Activated CD4-positive, alpha-beta T cell treated with anti-CD3 and anti-CD28 coated beads, Interleukin-2, amount 10 ng/mL, durations not matched to agents 7 days and 5 days (primary cell): ENCODE data around the gene SYNGAP1. TPM values are rescaled to one million over a fixed set of nuclear protein-coding genes. Genes with fewer than 3 reads are reported as not detected.

ENCODE experiments used
- CTCF ChIA-PET: fragments of 350-600 bp; sonication (Branson Sonifier 250); formaldehyde crosslinking; loops from one replicate; lab custom pipeline; 2021; ENCODE audit warnings: antibody characterized with exemption; lab: Charles Lee
- POLR2A ChIA-PET: fragments of 350-600 bp; sonication (Branson Sonifier 250); formaldehyde crosslinking; loops from one replicate; lab custom pipeline; 2021; ENCODE audit warnings: antibody characterized with exemption; lab: Charles Lee
- DNase-seq: peaks from one replicate; pipeline ENCODE4 v3.0.0-alpha.2; 2020
- H3K27ac Mint-ChIP-seq: one replicate; pipeline ENCODE4 v1.8.0; 2021; ENCODE audit warnings: mild to moderate bottlenecking, moderate library complexity, mixed read lengths
- H3K27me3 Mint-ChIP-seq: one replicate; pipeline ENCODE4 v1.8.0; 2021; ENCODE audit warnings: mixed read lengths
- H3K36me3 Mint-ChIP-seq: one replicate; pipeline ENCODE4 v1.8.0; 2021; ENCODE audit warnings: low read depth, mixed read lengths
- H3K4me1 Mint-ChIP-seq: one replicate; pipeline ENCODE4 v1.8.0; 2021; ENCODE audit warnings: mixed read lengths
- H3K4me3 Mint-ChIP-seq: one replicate; pipeline ENCODE4 v1.8.0; 2021; ENCODE audit warnings: mild to moderate bottlenecking, moderate library complexity, mixed read lengths
- H3K9me3 Mint-ChIP-seq: one replicate; pipeline ENCODE4 v1.8.0; 2021; ENCODE audit warnings: mixed read lengths
- total RNA-seq, 2 experiments: library from RNA; stranded (reverse); gene quantifications; one replicate each; pipeline ENCODE4 v1.2.3, GENCODE V29; 2021

The SYNGAP1 gene
- total RNA-seq, 2 experiments from 2014 or later, result 42.9 to 44.9 TPM

DNA sequence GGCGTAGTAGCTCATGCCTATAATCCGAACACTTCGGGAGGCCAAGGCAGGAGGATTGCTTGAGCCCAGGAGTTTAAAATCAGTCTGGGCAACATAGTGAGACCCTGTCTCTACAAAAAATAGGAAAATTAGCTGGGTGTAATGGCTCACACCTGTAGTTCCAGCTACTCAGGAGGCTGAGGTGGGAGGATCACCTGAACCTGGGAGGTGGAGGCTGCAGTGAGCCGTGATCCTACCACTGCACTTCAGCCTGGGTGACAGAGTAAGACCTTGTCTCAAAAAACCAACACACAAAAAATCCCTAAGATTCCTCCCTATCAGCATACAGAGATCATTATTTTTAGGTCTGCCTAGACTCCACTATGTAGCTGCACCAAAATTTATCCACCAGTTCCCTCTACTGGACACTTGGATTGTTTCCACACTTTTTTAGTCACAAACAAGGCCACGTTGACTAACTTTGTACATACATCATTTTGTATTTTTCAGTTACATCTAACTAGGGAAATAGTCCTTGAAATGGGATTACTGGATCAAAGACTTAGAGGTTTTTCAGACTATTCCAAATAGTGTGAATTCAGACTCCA is 12.6 kb upstream of the SYNGAP1 start:
- POLR2A ChIA-PET, result no interaction called here
- Mint-ChIP-seq H3K4me1 (peaks cover 52% of the 10 kb centered on the region), H3K27ac (no peak overlapping the region), H3K9me3 (no peaks in the 10 kb centered on the region), H3K4me3 (no peak overlapping the region), H3K27me3 (no peaks in the 10 kb centered on the region), H3K36me3 (peaks cover 65% of the 10 kb centered on the region)
- no peak for DNase-seq
- CTCF ChIA-PET, result interaction anchor here (0.6 to 1.9 kb wide), 4 partner anchors 12 to 557 kb away, joined by 3 to 5 read pairs (median 4); no protein-coding TSS in a partner anchor

- peaks cover 61% of the 10 kb centered on the region for H3K4me1 Mint-ChIP-seq
- POLR2A ChIA-PET, result interaction anchor here (1.0 to 1.4 kb wide), 3 partner anchors 10 to 66 kb away, joined by 3 read pairs; partner anchors contain the start of gene SYNGAP1
- H3K27ac Mint-ChIP-seq, result peak overlapping the region; percentile 97
- H3K4me3 Mint-ChIP-seq, result peak overlapping the region; percentile 78
- CTCF ChIA-PET, result interaction anchor here (0.7 to 1.2 kb wide), 4 partner anchors 9 to 162 kb away, joined by 3 read pairs; no protein-coding TSS in a partner anchor
- H3K9me3 Mint-ChIP-seq, result no peaks in the 10 kb centered on the region
- H3K27me3 Mint-ChIP-seq, result no peaks in the 10 kb centered on the region
- H3K36me3 Mint-ChIP-seq, result peaks cover 60% of the 10 kb centered on the region
- DNase-seq, result peak; percentile 97
Observed at GRCh38 chr6:33410050-33410710, 9.7 kb upstream of the SYNGAP1 start.

DNA sequence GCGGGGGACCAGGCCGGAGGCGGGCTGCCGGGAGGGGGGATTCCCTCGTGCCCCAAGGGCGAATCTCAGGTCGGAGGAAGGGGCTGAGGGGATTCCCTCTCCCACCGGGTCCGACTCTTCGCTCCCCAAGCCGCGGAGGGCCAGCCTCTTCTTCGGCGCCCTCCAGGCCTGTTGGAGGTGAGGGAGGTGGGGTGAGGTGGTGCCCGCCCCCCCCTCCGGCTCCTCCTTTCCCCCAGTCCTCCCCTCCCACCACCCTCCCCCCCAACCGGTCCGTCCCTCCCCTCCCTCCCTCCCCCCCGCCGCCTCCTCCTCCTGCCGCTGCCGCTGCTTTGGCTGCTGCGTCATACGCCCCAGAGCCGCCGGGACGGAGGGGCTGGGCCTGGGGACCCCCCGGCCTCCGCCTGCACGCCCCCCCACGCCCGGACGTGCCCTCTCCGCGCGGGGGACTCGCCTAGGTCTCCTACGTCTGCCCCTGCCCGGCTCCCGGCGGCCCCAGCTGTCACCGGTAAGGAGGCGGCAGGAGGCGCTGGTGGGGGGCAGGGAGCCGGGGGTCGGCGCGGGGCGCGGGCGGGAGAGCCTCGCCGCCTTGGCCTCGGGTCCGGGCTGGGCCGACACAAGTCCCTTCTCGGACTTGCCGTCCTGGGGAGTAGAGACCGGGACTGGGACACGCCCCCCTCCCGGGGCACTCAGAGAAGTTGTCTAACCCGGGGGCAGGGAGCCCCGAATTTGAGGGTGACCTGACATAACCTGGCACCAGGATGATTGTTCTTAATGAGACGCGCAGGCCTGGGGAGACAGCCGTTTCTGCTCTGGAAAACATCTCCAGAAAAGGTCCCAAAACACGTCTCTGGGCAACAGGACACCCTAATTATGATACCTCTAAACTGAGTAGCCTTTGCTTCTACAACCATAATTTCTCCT is 8.9 kb upstream of the SYNGAP1 start, which contains the start of gene PHF1:
Gene PHF1 (plus strand): TSS at position 304 of the 921 bp plus-strand sequence. CDS start 1,250 bp downstream, outside the sequence.
- Mint-ChIP-seq H3K27me3 (no peaks in the 10 kb centered on the region), H3K4me1 (peaks cover 60% of the 10 kb centered on the region), H3K27ac (peak within 1 kb of the TSS; percentile 97), H3K4me3 (peak within 1 kb of the TSS; percentile 78), H3K9me3 (no peaks in the 10 kb centered on the region), H3K36me3 (peaks cover 55% of the 10 kb centered on the region)
- peak; percentile 76 for DNase-seq
- ChIA-PET CTCF (interaction anchor here (0.9 to 1.2 kb wide), 3 partner anchors 8 to 17 kb away, joined by 3 read pairs; no protein-coding TSS in a partner anchor), POLR2A (interaction anchor here (0.6 to 1.4 kb wide), 3 partner anchors 20 to 160 kb away, joined by 3 to 4 read pairs (median 3); no protein-coding TSS in a partner anchor)

GRCh38 chr6:33411632-33412005 is 8.2 kb upstream of the SYNGAP1 start:
- H3K9me3 Mint-ChIP-seq, result no peaks in the 10 kb centered on the region
- no peaks in the 10 kb centered on the region for H3K27me3 Mint-ChIP-seq
- peak overlapping the region; percentile 82 for H3K27ac Mint-ChIP-seq
- peaks cover 65% of the 10 kb centered on the region for H3K4me1 Mint-ChIP-seq
- peak overlapping the region; percentile 74 for H3K4me3 Mint-ChIP-seq
- no peak for DNase-seq
- ChIA-PET POLR2A (interaction anchor here (0.6 kb wide), 1 partner anchor 159 kb away, joined by 4 read pairs; no protein-coding TSS in a partner anchor), CTCF (interaction anchor here (1.1 kb wide), 1 partner anchor 15 kb away, joined by 3 read pairs; no protein-coding TSS in a partner anchor)
- peaks cover 53% of the 10 kb centered on the region for H3K36me3 Mint-ChIP-seq

- Mint-ChIP-seq H3K36me3 (peaks cover 48% of the 10 kb centered on the region), H3K27ac (peak overlapping the region; percentile 82), H3K4me1 (peaks cover 71% of the 10 kb centered on the region), H3K4me3 (peak overlapping the region; percentile 55), H3K27me3 (no peaks in the 10 kb centered on the region), H3K9me3 (no peaks in the 10 kb centered on the region)
- ChIA-PET POLR2A (no interaction called here), CTCF (interaction anchor here (1.1 kb wide), 1 partner anchor 16 kb away, joined by 3 read pairs; no protein-coding TSS in a partner anchor)
- DNase-seq, result no peak
Observed at GRCh38 chr6:33412140-33413009, 7.5 kb upstream of the SYNGAP1 start.

DNA sequence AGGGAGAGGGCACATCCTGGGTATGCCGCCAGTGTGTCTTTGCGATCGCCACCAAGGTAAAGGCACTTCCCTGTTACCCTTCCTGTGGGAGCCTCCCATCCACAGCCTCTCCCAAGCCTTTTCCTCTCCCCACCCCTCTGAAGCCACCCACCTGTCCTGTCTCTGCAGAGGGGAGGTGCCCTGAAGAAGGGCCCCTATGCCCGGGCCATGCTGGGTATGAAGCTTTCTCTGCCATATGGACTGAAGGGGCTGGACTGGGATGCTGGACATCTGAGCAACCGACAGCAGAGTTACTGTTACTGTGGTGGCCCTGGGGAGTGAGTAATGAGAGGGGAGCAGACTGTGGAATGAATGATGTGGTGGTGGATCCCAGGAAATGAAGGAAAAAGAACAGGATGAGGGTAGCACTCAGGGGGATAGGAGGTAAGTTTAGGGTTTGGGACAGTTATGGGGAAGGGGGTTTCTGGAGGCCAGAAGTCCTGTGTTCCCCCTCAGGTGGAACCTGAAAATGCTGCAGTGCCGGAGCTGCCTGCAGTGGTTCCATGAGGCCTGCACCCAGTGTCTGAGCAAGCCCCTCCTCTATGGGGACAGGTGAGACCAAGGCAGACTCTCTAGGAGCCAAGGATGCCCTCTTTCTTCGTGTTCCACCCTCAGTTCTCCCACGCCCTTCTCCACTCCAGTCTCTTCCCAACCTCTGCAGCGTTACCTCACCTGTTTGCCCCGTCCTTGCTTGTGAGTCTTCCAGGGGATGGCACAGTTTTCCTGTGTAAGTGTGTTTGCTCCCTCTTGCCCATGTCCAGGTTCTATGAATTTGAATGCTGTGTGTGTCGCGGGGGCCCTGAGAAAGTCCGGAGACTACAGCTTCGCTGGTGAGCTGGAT is 6.4 kb upstream of the SYNGAP1 start:
- Mint-ChIP-seq H3K27me3 (no peaks in the 10 kb centered on the region), H3K4me3 (no peak overlapping the region), H3K9me3 (no peaks in the 10 kb centered on the region), H3K36me3 (peaks cover 43% of the 10 kb centered on the region), H3K27ac (peak overlapping the region; percentile 75), H3K4me1 (peaks cover 65% of the 10 kb centered on the region)
- POLR2A ChIA-PET, result no interaction called here
- CTCF ChIA-PET, result no interaction called here
- DNase-seq, result no peak

DNA sequence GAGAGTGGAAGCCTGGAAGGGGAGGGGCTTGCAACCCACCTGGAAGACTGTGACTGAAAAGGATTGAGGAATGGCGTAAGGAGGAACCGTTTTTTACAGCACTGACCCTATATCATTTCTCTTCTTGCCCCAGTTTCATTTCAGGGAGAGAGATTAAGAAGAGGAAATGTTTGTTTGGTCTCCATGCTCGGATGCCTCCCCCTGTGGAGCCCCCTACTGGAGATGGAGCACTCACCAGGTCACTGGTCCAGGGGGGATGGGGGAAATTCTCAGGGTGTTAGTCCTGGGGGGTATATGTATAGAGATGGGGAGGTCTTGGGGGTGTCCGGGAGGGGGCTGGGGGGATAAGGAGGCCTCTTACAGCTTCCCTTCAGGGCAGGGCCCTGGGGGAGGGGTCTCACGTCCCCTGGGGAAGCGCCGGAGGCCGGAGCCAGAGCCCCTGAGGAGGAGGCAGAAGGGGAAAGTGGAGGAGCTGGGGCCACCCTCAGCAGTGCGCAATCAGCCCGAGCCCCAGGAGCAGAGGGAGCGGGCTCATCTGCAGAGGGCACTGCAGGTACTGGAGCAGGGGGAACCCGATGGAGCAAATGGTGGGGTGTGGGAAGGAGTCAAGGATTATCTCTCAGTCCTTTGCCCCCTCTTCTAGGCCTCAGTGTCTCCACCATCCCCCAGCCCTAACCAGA is 5.1 kb upstream of the SYNGAP1 start:
- POLR2A ChIA-PET, result no interaction called here
- no peak overlapping the region for H3K4me3 Mint-ChIP-seq

GRCh38 chr6:33415831-33416230 is 4.0 kb upstream of the SYNGAP1 start:
- DNase-seq, result no peak
- Mint-ChIP-seq H3K27ac (peak overlapping the region; percentile 7), H3K36me3 (peaks cover 31% of the 10 kb centered on the region), H3K4me3 (peak overlapping the region; percentile 5), H3K27me3 (no peaks in the 10 kb centered on the region), H3K4me1 (peaks cover 71% of the 10 kb centered on the region), H3K9me3 (no peaks in the 10 kb centered on the region)
- ChIA-PET CTCF (interaction anchor here (1.2 kb wide), 1 partner anchor 13 kb away, joined by 3 read pairs; no protein-coding TSS in a partner anchor), POLR2A (no interaction called here)

More for the DNA sequence above, 5.1 kb upstream of the SYNGAP1 start:
- no peak for DNase-seq
- Mint-ChIP-seq H3K27ac (peak overlapping the region; percentile 75), H3K27me3 (no peaks in the 10 kb centered on the region), H3K36me3 (peaks cover 34% of the 10 kb centered on the region), H3K4me1 (peaks cover 71% of the 10 kb centered on the region), H3K9me3 (no peaks in the 10 kb centered on the region)
- CTCF ChIA-PET, result no interaction called here

GRCh38 chr6:33416386-33417127 is 3.3 kb upstream of the SYNGAP1 start:
- no peaks in the 10 kb centered on the region for H3K9me3 Mint-ChIP-seq
- H3K27me3 Mint-ChIP-seq, result peaks cover 3% of the 10 kb centered on the region
- CTCF ChIA-PET, result interaction anchor here (0.9 to 3.9 kb wide), 4 partner anchors 10 to 14 kb away, joined by 3 to 28 read pairs (median 4); no protein-coding TSS in a partner anchor
- POLR2A ChIA-PET, result interaction anchor here (0.7 kb wide), 1 partner anchor 170 kb away, joined by 6 read pairs; no protein-coding TSS in a partner anchor
- H3K27ac Mint-ChIP-seq, result peak overlapping the region; percentile 97
- H3K36me3 Mint-ChIP-seq, result peaks cover 31% of the 10 kb centered on the region
- H3K4me3 Mint-ChIP-seq, result peak overlapping the region; percentile 95
- DNase-seq, result no peak
- peaks cover 73% of the 10 kb centered on the region for H3K4me1 Mint-ChIP-seq
